ENCODE measurements around the gene MYL7.
"Not testable (repeated sequence)": the region's sequence is repeated elsewhere in the genome, so short reads cannot be mapped to it uniquely, and the experiment has no call there.

MYL7 gene, protein sequence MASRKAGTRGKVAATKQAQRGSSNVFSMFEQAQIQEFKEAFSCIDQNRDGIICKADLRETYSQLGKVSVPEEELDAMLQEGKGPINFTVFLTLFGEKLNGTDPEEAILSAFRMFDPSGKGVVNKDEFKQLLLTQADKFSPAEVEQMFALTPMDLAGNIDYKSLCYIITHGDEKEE

GRCh38 chr7:44141221-44141850 lies at the start of gene MYL7:
Gene MYL7 (minus strand): TSS chr7:44141332. CDS start chr7:44141305, 27 bp downstream.
- no peak for DNase-seq

GRCh38 chr7:44189993-44190872 lies 49.1 kb upstream of the MYL7 start:
- DNase-seq, result no peak

DNA sequence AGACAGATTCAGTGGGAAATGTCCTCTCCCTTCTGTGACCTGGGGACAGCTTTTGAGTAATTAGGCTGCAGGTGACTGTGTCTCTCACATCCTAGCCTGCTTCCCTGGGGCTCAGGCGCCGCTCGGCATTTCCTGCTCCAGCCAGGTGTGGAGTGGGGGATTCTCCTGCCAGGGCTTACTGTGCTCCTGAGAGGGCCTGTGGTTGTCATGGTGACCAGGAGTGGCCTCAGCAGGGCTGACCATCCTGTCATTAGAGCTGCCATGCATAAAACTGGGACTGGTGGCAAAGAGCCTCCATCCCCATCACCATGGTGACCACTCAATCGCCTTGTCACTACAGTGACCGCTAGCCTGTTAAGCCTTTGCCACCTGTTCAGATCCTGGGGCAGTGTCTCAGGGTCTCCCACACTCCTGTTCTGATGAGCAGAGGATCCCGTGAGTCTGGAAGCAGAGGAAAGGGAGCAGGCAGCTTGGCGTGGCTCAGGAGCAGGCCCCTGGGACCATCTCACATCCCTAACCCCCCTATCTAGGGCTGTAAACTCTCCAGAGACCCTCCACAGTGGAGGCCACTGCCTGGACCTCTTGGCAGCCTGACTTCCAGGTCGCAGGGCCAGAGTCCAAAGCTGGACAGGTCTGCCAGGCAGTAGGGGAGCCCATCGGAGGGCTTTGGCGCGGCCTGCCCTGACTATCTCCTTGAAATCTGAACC lies 48.3 kb upstream of the MYL7 start, which contains the start of gene GCK:
GCK (minus strand) TSS at position 154 of the 707 bp plus-strand sequence. CDS start 486 bp downstream, outside the sequence.
- no peak for DNase-seq

DNA sequence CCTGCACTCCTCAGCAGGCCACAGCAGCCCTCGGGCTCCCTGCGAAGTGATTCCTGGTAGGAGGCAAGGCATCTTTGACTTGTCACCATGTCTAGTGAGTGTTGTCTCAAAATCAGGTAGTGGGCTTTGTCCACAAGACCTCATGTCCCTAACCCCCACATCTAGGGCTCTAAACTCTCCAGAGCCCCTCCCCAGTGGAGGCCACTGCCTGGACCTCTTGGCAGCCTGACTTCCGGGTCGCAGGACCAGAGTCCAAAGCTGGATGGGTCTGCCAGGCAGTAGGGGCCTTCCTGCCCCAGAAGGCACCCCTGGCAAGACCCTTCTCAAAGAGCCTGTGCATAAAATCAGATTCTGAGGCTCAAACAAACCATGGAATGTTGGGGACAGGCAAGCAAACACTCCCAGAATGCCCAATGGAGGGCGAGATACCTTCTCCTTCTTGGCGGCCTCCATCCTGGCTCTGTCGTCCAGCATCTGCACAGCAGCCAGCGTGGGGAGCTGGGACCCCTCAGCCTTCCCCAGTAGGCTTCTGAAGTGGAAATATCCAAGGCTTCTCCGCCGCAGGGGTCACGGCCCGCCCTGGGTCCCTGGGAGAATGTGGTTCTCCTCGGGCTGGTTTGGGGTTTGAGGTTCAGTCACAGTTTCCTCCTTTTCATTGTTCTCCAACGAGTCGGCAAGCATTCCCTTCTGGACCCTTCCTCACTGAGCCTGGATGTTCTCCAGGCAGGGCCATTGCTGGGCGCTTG lies 47.5 kb upstream of the MYL7 start:
- no peak for DNase-seq

DNA sequence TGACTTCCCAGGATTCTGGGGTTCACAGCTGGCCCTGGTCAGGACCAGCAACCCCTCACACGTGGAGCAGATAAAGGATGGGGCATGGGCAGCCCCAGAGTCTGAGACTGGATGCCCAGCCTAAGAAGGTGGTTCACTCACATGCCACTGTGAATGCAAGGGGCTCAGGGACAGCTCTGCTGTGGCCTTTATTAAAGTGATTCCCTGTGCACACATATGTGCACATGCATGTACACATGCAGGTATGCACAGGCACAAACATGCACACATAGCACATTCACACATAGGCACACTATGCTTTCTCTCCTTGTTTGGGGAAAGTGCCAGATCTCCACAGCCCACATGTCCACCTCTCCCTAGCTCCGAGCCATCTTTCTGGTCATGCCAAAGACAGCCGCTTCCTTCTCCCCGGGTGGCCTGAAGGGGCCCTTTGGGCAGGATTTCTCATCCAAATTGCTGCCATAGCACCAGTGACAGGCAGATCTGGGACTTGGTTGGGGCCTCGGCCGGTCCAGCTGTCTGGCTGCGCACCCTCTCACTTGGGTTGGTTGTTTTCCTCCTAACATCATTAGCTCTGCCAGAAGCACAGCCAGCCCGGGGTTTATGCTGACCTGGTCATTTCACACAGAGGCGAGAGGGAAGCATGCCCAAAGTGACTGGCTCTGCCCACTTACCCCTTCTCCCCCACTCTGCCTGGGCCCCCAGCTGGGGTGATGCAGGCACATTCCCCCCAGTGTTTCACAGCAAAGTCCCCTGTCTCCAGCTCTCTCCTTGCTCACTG lies 46.7 kb upstream of the MYL7 start:
- DNase-seq, result no peak

DNA sequence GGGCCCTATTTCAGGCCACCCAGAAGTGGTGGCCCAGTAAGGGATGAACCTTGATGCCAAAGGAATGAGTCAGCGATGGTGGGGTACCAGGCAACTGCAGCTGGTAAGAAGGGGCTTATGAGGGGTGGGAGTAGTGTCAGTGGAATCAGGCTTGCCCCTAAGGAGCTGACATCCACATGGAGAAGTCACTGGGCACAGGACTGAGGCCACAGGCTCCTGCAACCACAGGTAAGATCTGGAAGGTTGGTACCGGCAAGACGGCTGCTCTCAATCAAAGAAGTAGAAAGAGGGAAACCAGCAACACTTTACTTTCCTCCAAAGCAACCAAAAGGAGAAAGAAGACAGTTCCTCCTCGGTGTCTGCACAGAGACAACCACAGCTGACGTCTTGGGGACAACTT lies 45.6 kb upstream of the MYL7 start:
- DNase-seq, result no peak

DNA sequence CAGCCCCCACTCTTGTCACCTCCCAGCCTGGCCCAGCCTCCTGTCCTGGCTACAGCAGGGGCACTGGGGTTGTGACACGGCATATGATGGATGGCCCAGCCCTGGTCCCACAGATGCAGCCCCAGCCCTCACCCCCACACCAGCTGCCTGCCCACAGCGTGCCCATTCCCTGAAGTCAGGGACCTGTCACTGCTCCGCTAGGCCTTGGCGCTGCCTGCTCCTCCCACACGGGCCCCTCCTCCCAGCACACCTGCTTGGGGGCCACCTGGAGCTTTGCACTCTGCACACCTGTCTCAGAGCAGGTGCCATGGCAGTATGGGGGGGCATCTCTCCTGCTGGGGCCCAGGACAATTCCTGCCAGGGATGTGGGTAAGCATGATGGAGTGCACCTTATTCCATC lies 44.6 kb upstream of the MYL7 start:
- DNase-seq, result no peak

DNA sequence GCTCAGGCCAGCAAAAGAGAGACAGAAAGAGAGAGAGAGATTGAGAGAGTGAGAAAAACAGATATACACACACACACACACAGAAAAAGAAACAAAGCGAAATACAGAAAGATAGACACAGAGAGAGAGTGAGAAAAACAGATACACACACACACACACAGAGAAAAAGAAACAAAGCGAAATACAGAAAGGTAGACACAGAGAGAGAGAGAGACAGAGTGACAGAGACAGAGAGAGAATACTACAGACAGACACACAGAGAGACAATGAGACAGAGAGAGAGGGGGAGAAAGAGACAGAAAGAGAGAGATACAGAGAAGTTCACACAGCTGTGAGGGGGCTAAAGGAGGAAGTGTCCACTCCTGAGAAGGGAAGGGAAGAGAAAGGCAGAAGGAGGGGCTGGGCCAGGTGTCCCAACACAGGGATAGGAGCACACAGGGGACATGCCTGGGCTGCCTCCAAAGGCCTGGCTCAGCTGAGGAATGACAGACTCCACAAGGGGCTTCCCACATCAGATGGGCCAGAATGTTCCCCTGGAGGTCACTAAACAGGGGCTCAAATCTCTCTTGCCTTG lies 43.8 kb upstream of the MYL7 start:
- no peak for DNase-seq

- no peak for DNase-seq
Observed at GRCh38 chr7:44184206-44184872, 43.2 kb upstream of the MYL7 start.

DNA sequence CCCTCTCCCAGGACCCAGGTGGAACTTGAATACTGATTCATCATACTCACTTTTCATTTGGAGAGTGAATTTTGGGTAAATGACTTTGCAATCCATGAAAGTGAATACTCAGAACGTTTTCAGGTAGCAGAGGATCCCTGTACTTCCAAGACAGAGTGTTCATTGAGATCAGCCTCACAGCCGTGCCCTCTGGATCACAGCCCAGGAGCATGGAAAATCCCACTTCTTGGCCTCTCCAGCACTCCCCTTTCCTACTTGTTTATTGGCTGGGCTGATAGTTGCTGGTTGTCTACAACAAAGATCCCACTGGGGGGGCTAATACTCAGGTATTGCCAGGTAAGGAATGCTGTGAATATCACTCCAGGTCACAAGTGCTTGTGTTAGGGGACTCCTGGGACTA lies 42.3 kb upstream of the MYL7 start:
- no peak for DNase-seq

GRCh38 chr7:44182827-44183226 lies 41.7 kb upstream of the MYL7 start:
- DNase-seq, result no peak

DNA sequence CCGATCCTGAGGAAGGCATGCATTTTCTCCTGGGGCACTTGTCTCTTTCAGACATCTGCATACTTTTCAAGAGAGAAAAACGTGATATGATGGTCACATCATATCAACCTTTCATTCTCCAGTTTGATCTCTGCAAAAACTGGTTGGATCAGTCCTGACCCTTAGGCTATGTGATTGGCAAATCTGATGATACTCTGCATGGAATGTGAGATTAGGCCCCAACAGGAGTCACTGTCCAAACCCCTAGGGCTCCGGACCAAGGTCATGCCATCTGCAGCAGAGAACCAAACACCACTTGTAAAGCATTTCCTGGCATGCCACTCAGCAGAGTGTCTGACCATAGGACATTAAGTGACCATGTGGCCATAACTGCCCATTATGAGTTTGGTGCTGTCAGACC lies 39.5 kb upstream of the MYL7 start:
- DNase-seq, result no peak

DNA sequence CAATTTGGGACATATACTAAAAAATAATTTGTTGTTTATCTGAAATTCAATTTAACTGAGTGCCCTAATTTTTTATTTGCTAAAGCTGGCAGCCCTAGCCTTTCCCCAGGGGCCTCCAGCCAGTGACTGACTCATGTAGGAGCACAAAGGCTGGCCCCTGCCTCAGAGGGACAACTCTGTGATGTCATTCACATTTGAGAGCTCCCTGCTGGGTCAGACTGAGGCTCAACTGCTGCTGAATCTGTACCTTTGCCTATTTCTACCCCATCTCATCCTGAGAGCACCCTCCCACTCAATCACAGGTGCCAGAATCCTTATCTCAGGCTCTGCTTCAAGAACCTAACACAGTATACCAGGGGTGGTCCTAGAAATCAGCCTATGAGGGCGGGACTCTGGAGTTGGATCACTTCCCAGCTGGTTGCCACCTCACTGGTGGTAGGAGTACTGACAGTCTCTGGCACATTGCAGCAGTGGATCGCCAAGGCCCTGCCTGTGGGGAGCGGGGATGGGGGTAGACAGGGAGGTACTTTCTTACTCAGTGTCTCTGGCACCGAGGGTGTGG lies 36.5 kb upstream of the MYL7 start:
- no peak for DNase-seq

GRCh38 chr7:44176486-44176885 lies 35.4 kb upstream of the MYL7 start:
- DNase-seq, result no peak

GRCh38 chr7:44175730-44176129 lies 34.6 kb upstream of the MYL7 start:
- DNase-seq, result no peak

DNA sequence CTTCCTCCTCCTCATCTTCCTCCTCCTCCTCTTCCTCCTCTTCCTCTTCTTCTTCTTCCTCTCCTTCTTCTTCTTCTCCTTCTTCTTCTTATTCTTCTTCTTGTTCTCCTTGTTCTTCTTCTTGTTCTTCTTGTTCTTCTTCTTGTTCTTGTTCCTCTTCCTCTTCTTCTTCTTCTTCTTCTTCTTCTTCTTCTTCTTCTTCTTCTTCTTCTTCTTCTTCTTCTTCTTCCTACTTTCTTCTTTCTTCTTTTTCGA lies 33.5 kb upstream of the MYL7 start:
- not testable (repeated sequence) for DNase-seq

GRCh38 chr7:44173911-44174693 lies 33.0 kb upstream of the MYL7 start:
- no peak for DNase-seq

DNA sequence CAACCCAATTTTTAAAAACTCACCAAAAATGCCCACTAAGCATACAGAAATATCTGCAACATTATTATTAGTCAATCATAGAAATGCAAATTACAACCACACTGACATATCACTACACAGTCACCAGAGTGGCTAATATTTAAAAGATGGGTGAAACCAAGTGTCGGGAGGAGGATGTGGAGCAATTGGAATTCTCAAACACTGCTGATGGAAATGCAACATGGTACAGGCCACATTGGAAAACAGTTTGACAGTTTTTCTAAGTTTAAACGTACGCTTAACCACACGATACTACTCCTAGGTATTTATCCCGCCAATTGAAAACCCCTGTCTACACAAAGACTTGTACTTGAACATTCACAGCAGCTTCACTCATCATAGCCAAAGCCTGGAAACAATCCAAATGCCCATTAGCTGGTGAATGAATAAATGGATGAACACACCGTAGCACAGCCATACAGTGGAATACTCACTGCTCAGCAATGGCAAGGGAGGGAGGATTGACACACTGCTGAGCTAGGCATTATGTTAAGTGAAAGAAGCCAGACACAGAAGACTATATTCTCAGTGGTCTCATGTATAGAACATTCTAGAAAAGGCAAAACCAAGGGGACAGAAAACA lies 31.8 kb upstream of the MYL7 start:
- no peak for DNase-seq

GRCh38 chr7:44172352-44172751 lies 31.2 kb upstream of the MYL7 start:
- DNase-seq, result no peak
